IMR-90 (cell line): ENCODE measurements around the gene FLT3LG. TPM values are rescaled to one million over a fixed set of nuclear protein-coding genes. Genes with fewer than 3 reads are reported as not detected.

Experiments used
- ATAC-seq: fragments of 200-7000 bp; cut with Tn5 transposase; 2 replicates; pipeline ENCODE4 v1.9.1; 2020; ENCODE audit warnings: low read depth, mild to moderate bottlenecking, moderate library complexity
- BruUV-seq: library from RNA; stranded (reverse); fragments of 400-500 nt; replicated peaks from 2 replicates; lab custom pipeline; 2021; lab: Mats Ljungman, UMichigan
- CTCF ChIA-PET: fragments of 300-600 bp; formaldehyde crosslinking; extraction: SDS; loops from one replicate; lab custom pipeline; 2021; ENCODE audit warnings: antibody characterized with exemption; lab: Yijun Ruan, JAX
- POLR2A ChIA-PET: fragments of 300-600 bp; sonication (Branson Sonifier 250); formaldehyde crosslinking; loops from one replicate; lab custom pipeline; 2022; ENCODE audit warnings: antibody characterized with exemption; ENCODE audit not compliant: unreplicated experiment; lab: Charles Lee
- DNase-seq: peaks from one replicate; pipeline ENCODE4 v3.0.0; 2013
- H2AFZ ChIP-seq: replicated peaks from 2 replicates; pipeline ENCODE3; 2013; ENCODE audit warnings: low read length, mild to moderate bottlenecking; ENCODE audit not compliant: poor library complexity
- H2AK5ac ChIP-seq: 2 replicates; pipeline ENCODE4 v1.6.1; 2013; ENCODE audit warnings: low read depth, low read length, inconsistent platforms
- H2AK9ac ChIP-seq: replicated peaks from 2 replicates; pipeline ENCODE3; 2013; ENCODE audit warnings: mild to moderate bottlenecking, low read depth, low read length, moderate library complexity; ENCODE audit not compliant: poor library complexity
- H2BK120ac ChIP-seq: 2 replicates; pipeline ENCODE4 v1.6.1; 2013; ENCODE audit warnings: low read depth, low read length, inconsistent platforms
- H2BK15ac ChIP-seq: 3 replicates; pipeline ENCODE4 v1.6.1; 2013; ENCODE audit warnings: low read depth, low read length, inconsistent platforms
- H2BK20ac ChIP-seq: 2 replicates; pipeline ENCODE4 v1.6.1; 2013; ENCODE audit warnings: low read depth, mild to moderate bottlenecking, inconsistent platforms, low read length, moderate library complexity
- H2BK5ac ChIP-seq: 2 replicates; pipeline ENCODE4 v1.6.1; 2013; ENCODE audit warnings: mild to moderate bottlenecking, low read depth, low read length, inconsistent platforms; ENCODE audit not compliant: poor library complexity, severe bottlenecking
- H3K14ac ChIP-seq: replicated peaks from 2 replicates; pipeline ENCODE4 v1.6.1; 2013; ENCODE audit warnings: low read depth, low read length, inconsistent platforms
- H3K18ac ChIP-seq: 2 replicates; pipeline ENCODE4 v1.6.1; 2013; ENCODE audit warnings: low read depth, low read length, control low read depth
- H3K23ac ChIP-seq: 2 replicates; pipeline ENCODE4 v1.6.1; 2013; ENCODE audit warnings: low read depth, low read length, inconsistent platforms
- H3K27ac ChIP-seq: 2 replicates; pipeline ENCODE4 v1.5.1; 2013; ENCODE audit warnings: mild to moderate bottlenecking, control low read depth, low read length; ENCODE audit not compliant: insufficient read depth
- H3K27me3 ChIP-seq: 2 replicates; pipeline ENCODE4 v1.6.1; 2013; ENCODE audit warnings: low read length; ENCODE audit not compliant: control insufficient read depth, insufficient read depth
- H3K36me3 ChIP-seq: 2 replicates; pipeline ENCODE4 v1.6.1; 2013; ENCODE audit warnings: low read length, mixed read lengths; ENCODE audit not compliant: control insufficient read depth, insufficient read depth
- H3K4ac ChIP-seq: 2 replicates; pipeline ENCODE4 v1.6.1; 2013; ENCODE audit warnings: low read depth, low read length, inconsistent platforms
- H3K4me1 ChIP-seq: 2 replicates; pipeline ENCODE4 v1.6.1; 2013; ENCODE audit warnings: low read length, mixed read lengths; ENCODE audit not compliant: control insufficient read depth, insufficient read depth
- H3K4me2 ChIP-seq: 2 replicates; pipeline ENCODE4 v1.6.1; 2013; ENCODE audit warnings: low read depth, mild to moderate bottlenecking, control low read depth, low read length, moderate library complexity
- H3K4me3 ChIP-seq: 2 replicates; pipeline ENCODE4 v1.5.1; 2013; ENCODE audit warnings: low read depth, mild to moderate bottlenecking, control low read depth, low read length, moderate library complexity; ENCODE audit not compliant: insufficient read depth
- H3K56ac ChIP-seq: 2 replicates; pipeline ENCODE4 v1.6.1; 2013; ENCODE audit warnings: low read length, inconsistent platforms; ENCODE audit not compliant: insufficient read depth; ENCODE audit errors: extremely low read depth
- H3K79me1 ChIP-seq, 2 experiments: 2 replicates each; pipeline ENCODE4 v1.6.1; 2013; ENCODE audit warnings: low read length in 2 of 2, inconsistent platforms in 1 of 2, low read depth in 1 of 2
- H3K9ac ChIP-seq: 2 replicates; pipeline ENCODE4 v1.6.1; 2013; ENCODE audit warnings: low read depth, low read length, control low read depth
- H3K9me1 ChIP-seq: 2 replicates; pipeline ENCODE4 v1.6.1; 2013; ENCODE audit warnings: low read length, inconsistent platforms; ENCODE audit not compliant: insufficient read depth
- H3K9me3 ChIP-seq: 2 replicates; pipeline ENCODE4 v1.6.1; 2013; ENCODE audit warnings: low read length; ENCODE audit not compliant: control insufficient read depth, insufficient read depth
- H4K20me1 ChIP-seq: 2 replicates; pipeline ENCODE4 v1.6.1; 2013; ENCODE audit warnings: low read length, inconsistent platforms; ENCODE audit not compliant: insufficient read depth
- H4K5ac ChIP-seq: 2 replicates; pipeline ENCODE4 v1.6.1; 2013; ENCODE audit warnings: mild to moderate bottlenecking, low read depth, low read length, control low read depth
- H4K8ac ChIP-seq, 2 experiments: 2 replicates each; pipeline ENCODE4 v1.6.1; 2013; ENCODE audit warnings: low read depth in 2 of 2, low read length in 2 of 2, control low read depth in 1 of 2, inconsistent platforms in 1 of 2
- H4K91ac ChIP-seq: 2 replicates; pipeline ENCODE4 v1.6.1; 2013; ENCODE audit warnings: low read depth, low read length, inconsistent platforms; ENCODE audit not compliant: insufficient read depth
- CEBPB ChIP-seq: IDR thresholded peaks from 2 replicates; pipeline ENCODE4 v1.6.1; 2012; ENCODE audit warnings: low read depth, low read length, improper control_type of control experiment
- NFE2L2 ChIP-seq: fragments of 150-350 bp; IDR thresholded peaks from 2 replicates; pipeline ENCODE4 v1.6.1; 2016; ENCODE audit warnings: low read depth, mild to moderate bottlenecking, low read length
- POLR2A ChIP-seq: IDR thresholded peaks from 2 replicates; pipeline ENCODE4 v1.6.1; 2012; ENCODE audit warnings: mild to moderate bottlenecking, low read depth, low read length
- RAD21 ChIP-seq: IDR thresholded peaks from 2 replicates; pipeline ENCODE4 v1.6.1; 2012; ENCODE audit warnings: low read length, improper control_type of control experiment
- WGBS, 2 experiments: methylation state at CpG; one replicate each; pipeline versions ENCODE4 v1.1.5 to v1.1.7; 2013; ENCODE audit warnings: missing lambda C conversion rate in 2 of 2; ENCODE audit not compliant: insufficient read length in 1 of 2; ENCODE audit errors: extremely low coverage in 2 of 2; 5-methylcytosine and 5-hydroxymethylcytosine counted together
- dilution Hi-C: fragments of 300-500 bp; cut with HindIII; formaldehyde crosslinking; loops from one replicate; pipeline ENCODE4 v1.14.3; 2018; ENCODE audit warnings: low sequenced_read_pairs; ENCODE audit not compliant: unreplicated experiment
- in situ Hi-C: fragments of 300-500 bp; cut with MboI; formaldehyde crosslinking; loops from 3 replicates; pipeline ENCODE4 v1.14.3; 2019; ENCODE audit warnings: low sequenced_read_pairs, inconsistent platforms, mixed read lengths
- intact Hi-C: fragments of 100-400 bp; cut with micrococcal nuclease; formaldehyde crosslinking; loops from 2 replicates; pipeline ENCODE4 v1.10.0; 2022
- polyA plus RNA-seq, 3 experiments: library from polyadenylated mRNA; depleted of rRNA; stranded (reverse); fragments of >200 nt; gene quantifications; 2 replicates each; pipeline ENCODE4 v1.2.3, GENCODE V29; 2012; ENCODE audit warnings: low replicate concordance in 1 of 3
- total RNA-seq: library from RNA; depleted of rRNA; stranded (reverse); fragments of >200 nt; gene quantifications from 2 replicates; pipeline ENCODE4 v1.2.3, GENCODE V29; 2012

Gene FLT3LG
- total and polyA plus RNA-seq, 2 of the 4 experiments (the other 2 are of a cell fraction), result 0.90 to 8.3 TPM

DNA sequence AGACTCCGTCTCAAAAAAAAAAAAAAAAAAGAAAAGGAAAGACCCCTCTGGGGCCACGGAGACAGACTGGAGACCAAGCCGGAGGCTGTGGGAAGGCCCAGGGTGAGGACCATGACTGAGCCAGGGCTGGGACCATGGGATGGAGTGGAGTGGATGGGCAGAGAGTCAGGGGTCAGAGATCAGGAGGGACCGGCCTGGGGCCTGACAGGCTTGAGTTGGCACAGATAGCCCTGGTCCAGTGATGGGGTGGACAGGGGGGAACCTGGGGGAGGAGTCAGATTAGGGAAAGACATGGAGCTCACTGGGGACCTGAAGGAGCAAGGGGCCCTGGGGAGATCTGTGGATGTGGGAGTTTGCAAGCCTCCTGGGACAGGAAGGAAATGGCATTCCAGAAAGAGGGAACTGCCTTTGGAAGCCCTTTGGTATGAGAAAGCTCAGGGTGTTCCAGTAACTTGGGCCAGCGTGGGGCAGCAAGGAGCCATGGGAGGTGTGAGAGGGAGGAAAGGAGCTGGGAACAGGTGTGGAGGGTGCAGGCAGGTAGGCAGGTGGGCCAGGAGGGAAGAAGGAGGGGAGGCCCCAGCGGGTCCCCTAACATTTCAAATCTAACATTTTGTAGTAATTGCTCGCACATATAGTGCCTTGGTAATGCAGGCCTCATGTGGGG is 7.1 kb downstream of the FLT3LG start:
- Histone ChIP-seq H2BK20ac (no peak overlapping the region), H2BK5ac (no peak overlapping the region), H4K20me1 (no peaks in the 10 kb centered on the region), H4K8ac (no peak overlapping the region), H2BK120ac (no peak overlapping the region), H3K9ac (no peak overlapping the region), H3K23ac (no peak overlapping the region), H3K14ac (no peak overlapping the region), H3K9me3 (no peaks in the 10 kb centered on the region), H2AK5ac (no peak overlapping the region), H3K4me1 (no peaks in the 10 kb centered on the region), H3K56ac (no peak overlapping the region), H2BK15ac (no peak overlapping the region), H3K18ac (no peak overlapping the region), H3K79me1 (no peaks in the 10 kb centered on the region), H2AK9ac (no peak overlapping the region), H2AFZ (no peak overlapping the region), H3K4ac (no peak overlapping the region), H3K27ac (no peak overlapping the region), H3K9me1 (no peaks in the 10 kb centered on the region; the same call in 1 of the 2 replicates), H3K36me3 (peaks cover 1% of the 10 kb centered on the region; the same call in 1 of the 2 replicates), H3K4me3 (no peak overlapping the region), H4K5ac (no peak overlapping the region), H4K91ac (no peak overlapping the region), H3K4me2 (no peak overlapping the region), H3K27me3 (no peaks in the 10 kb centered on the region)
- ATAC-seq (no peak), DNase-seq (no peak)
- dilution Hi-C loops, result no loop called here
- 100% methylated on average over 2 of the region's 7 CpGs; no CpG with 5 or more reads in 1 of the 2 experiments for WGBS, 2 experiments
- POLR2A ChIA-PET, result interaction anchor here (0.6 kb wide), 1 partner anchor 7 kb away, joined by 3 read pairs; the partner anchor contains the start of gene FLT3LG
- TF ChIP-seq CEBPB (no peak), POLR2A (no peak), RAD21 (no peak), NFE2L2 (no peak)
- intact Hi-C loops, result no loop called here
- no TSS peak for BruUV-seq
- CTCF ChIA-PET, result interaction anchor here (0.6 kb wide), 1 partner anchor 10 kb away, joined by 3 read pairs; no protein-coding TSS in a partner anchor
- in situ Hi-C loops, result no loop called here
